Ovary (tissue), 3 donors: ENCODE data around the gene HOXA6.

ENCODE experiments used
- CTCF ChIP-seq, 3 donors: fragments of 450-650 bp in 2 of 3; fragments of 200-600 bp in 1 of 3; IDR thresholded peaks; one replicate each; pipeline versions ENCODE4 v1.5.1 to v1.8.0; 2016 to 2022; ENCODE audit warnings: antibody characterized with exemption in 3 of 3, mild to moderate bottlenecking in 1 of 3
- EP300 ChIP-seq: sonication (generic); formaldehyde crosslinking; IDR thresholded peaks from one replicate; pipeline ENCODE4 v1.6.1; 2017; ENCODE audit warnings: antibody characterized with exemption
- POLR2A ChIP-seq: fragments of 450-650 bp; IDR thresholded peaks from one replicate; pipeline ENCODE4 v1.6.1; 2017; ENCODE audit warnings: antibody characterized with exemption, mild to moderate bottlenecking, moderate library complexity
- donor health status: DM: no; HTN: no; CAD: no.

DNA sequence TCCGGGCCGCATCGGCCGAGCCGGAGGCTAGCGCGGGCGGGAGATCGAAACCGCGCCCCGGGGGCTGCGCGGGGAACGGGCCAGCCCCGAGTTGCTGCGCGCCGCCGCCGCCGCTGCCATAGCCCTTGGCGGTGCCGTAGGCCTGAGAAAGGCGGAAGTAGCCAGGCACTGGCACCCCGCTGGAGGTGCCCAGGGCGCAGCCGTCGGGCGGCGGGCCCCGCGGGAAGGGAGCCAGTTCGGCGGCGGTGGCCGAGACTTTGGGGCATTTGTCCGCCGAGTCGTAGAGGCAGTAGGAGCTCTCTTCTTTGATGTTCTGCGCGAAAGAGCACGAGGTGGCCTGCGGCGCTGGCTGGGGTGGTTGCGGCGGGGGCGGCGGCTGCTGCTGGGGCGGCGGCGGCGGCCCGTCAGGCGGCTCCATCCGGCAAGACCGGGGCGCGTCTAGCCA lies 26.0 kb upstream of the HOXA6 start:
- TF ChIP-seq EP300 = no peak
- no peak for TF ChIP-seq CTCF (IDR thresholded peaks at IDR 0.05)
- no peak for TF ChIP-seq POLR2A
